ENCODE data around the gene DOCK8.

GRCh38 chr9:419571-420171 lies 205.0 kb downstream of the DOCK8 start:
- TF ChIP-seq, protein P1, sequence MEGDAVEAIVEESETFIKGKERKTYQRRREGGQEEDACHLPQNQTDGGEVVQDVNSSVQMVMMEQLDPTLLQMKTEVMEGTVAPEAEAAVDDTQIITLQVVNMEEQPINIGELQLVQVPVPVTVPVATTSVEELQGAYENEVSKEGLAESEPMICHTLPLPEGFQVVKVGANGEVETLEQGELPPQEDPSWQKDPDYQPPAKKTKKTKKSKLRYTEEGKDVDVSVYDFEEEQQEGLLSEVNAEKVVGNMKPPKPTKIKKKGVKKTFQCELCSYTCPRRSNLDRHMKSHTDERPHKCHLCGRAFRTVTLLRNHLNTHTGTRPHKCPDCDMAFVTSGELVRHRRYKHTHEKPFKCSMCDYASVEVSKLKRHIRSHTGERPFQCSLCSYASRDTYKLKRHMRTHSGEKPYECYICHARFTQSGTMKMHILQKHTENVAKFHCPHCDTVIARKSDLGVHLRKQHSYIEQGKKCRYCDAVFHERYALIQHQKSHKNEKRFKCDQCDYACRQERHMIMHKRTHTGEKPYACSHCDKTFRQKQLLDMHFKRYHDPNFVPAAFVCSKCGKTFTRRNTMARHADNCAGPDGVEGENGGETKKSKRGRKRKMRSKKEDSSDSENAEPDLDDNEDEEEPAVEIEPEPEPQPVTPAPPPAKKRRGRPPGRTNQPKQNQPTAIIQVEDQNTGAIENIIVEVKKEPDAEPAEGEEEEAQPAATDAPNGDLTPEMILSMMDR (IDR thresholded peaks at IDR 0.05), result no peak
- TF ChIP-seq POLR2A (IDR thresholded peaks at IDR 0.05), result no peak
